HepG2 (cell line): Measurements from ENCODE around the gene NIP7. TPM values are rescaled to one million over a fixed set of nuclear protein-coding genes. Genes with fewer than 3 reads are reported as not detected.
A peak's percentile ranks its signal among the peaks of the same experiment; 100 is the strongest.

Source experiments
- CBFB ChIP-seq: sonication (generic); formaldehyde crosslinking; IDR thresholded peaks from 2 replicates; pipeline ENCODE4 v1.4.0; 2020; ENCODE audit warnings: missing genetic modification reagents
- CCAR2 ChIP-seq: fragments of 200-400 bp; formaldehyde crosslinking; optimal IDR thresholded peaks from 2 replicates; pipeline ENCODE3; 2018; ENCODE audit warnings: low read depth, mild to moderate bottlenecking, low read length, moderate library complexity
- CEBPG ChIP-seq: IDR thresholded peaks from 2 replicates; pipeline ENCODE4 v1.6.1; 2016
- EHMT2 ChIP-seq: fragments of 200-600 bp; sonication (generic); IDR thresholded peaks from 2 replicates; pipeline ENCODE4 v1.7.0; 2017; ENCODE audit warnings: antibody characterized with exemption, low read depth, low read length, borderline replicate concordance
- FOXJ3 ChIP-seq: sonication (generic); formaldehyde crosslinking; IDR thresholded peaks from 2 replicates; pipeline ENCODE4 v1.4.0; 2020; ENCODE audit warnings: missing genetic modification reagents, mild to moderate bottlenecking, borderline replicate concordance
- GTF2F1 ChIP-seq: fragments of 150-350 bp; IDR thresholded peaks from 2 replicates; pipeline ENCODE4 v1.6.1; 2014; ENCODE audit warnings: low read length
- HOXA7 ChIP-seq: sonication (generic); formaldehyde crosslinking; IDR thresholded peaks from 2 replicates; pipeline ENCODE4 v1.8.1; 2022; ENCODE audit warnings: mild to moderate bottlenecking, missing genetic modification reagents, moderate library complexity
- KAT2B ChIP-seq: fragments of 150-350 bp; IDR thresholded peaks from 2 replicates; pipeline ENCODE4 v1.6.1; 2014; ENCODE audit warnings: low read depth, low read length, borderline replicate concordance
- KLF13 ChIP-seq: sonication (generic); formaldehyde crosslinking; IDR thresholded peaks from 2 replicates; pipeline ENCODE4 v1.4.0; 2020; ENCODE audit warnings: mild to moderate bottlenecking, missing genetic modification reagents
- SP5 ChIP-seq: IDR thresholded peaks from 2 replicates; pipeline ENCODE4 v1.6.1; 2016; ENCODE audit warnings: low read depth, borderline replicate concordance
- ZFP82 ChIP-seq: sonication (generic); formaldehyde crosslinking; IDR thresholded peaks from 2 replicates; pipeline ENCODE4 v1.5.1; 2020; ENCODE audit warnings: mild to moderate bottlenecking, missing genetic modification reagents, borderline replicate concordance
- ZNF10 ChIP-seq: sonication (generic); formaldehyde crosslinking; IDR thresholded peaks from 2 replicates; pipeline ENCODE4 v1.4.0; 2020; ENCODE audit warnings: mild to moderate bottlenecking, low read depth, missing genetic modification reagents, borderline replicate concordance
- ZNF543 ChIP-seq: sonication (generic); formaldehyde crosslinking; IDR thresholded peaks from 2 replicates; pipeline ENCODE4 v1.4.0; 2020; ENCODE audit warnings: mild to moderate bottlenecking, missing genetic modification reagents
- ZNF547 ChIP-seq: sonication (generic); formaldehyde crosslinking; IDR thresholded peaks from 2 replicates; pipeline ENCODE4 v1.5.1; 2020; ENCODE audit warnings: mild to moderate bottlenecking, missing genetic modification reagents
- ZNF788 ChIP-seq: sonication (generic); formaldehyde crosslinking; IDR thresholded peaks from 2 replicates; pipeline ENCODE4 v1.5.0; 2020; ENCODE audit warnings: mild to moderate bottlenecking, missing genetic modification reagents, borderline replicate concordance
- polyA plus RNA-seq, 8 experiments: library from polyadenylated mRNA; depleted of rRNA in 3 of 8; stranded (reverse) in 7 of 8; unstranded in 1 of 8; fragments of >200 nt; fragmentation: Illumina TruSeq in 4 of 8; extraction: Trizol in 4 of 8; gene quantifications; 2 replicates each; pipeline versions ENCODE4 v1.2.1 to v1.2.3, GENCODE V29; 2011 to 2016; ENCODE audit warnings: low read depth in 4 of 8, missing spikeins in 1 of 8, mixed read lengths in 1 of 8; ENCODE audit not compliant: insufficient read depth in 1 of 8
- total RNA-seq, 5 experiments: library from RNA; depleted of rRNA; stranded (reverse); fragments of >200 nt; fragmentation: Illumina TruSeq; extraction: Trizol; gene quantifications; 2 replicates each; pipeline ENCODE4 v1.2.3, GENCODE V29; 2016; ENCODE audit warnings: low read depth in 1 of 5
- TF ChIP-seq, protein P1 (sequence below): sonication (generic); formaldehyde crosslinking; IDR thresholded peaks from 2 replicates; pipeline ENCODE4 v1.8.1; 2023; ENCODE audit warnings: missing genetic modification reagents, mild to moderate bottlenecking, borderline replicate concordance
- TF ChIP-seq, protein P2 (sequence below): IDR thresholded peaks from 2 replicates; pipeline ENCODE4 v1.6.1; 2016; ENCODE audit warnings: low read depth, borderline replicate concordance
- TF ChIP-seq, protein P3 (sequence below): IDR thresholded peaks from 2 replicates; pipeline ENCODE4 v1.6.1; 2016; ENCODE audit warnings: low read depth, control low read depth
- TF ChIP-seq, protein P4 (sequence below): IDR thresholded peaks from 2 replicates; pipeline ENCODE4 v1.6.1; 2016; ENCODE audit warnings: missing biosample characterization, missing genetic modification reagents, low read depth
- TF ChIP-seq, protein P5 (sequence below): sonication (generic); formaldehyde crosslinking; IDR thresholded peaks from 2 replicates; pipeline ENCODE4 v1.4.0; 2020; ENCODE audit warnings: missing genetic modification reagents, borderline replicate concordance
- TF ChIP-seq, protein P6 (sequence below): sonication (generic); formaldehyde crosslinking; IDR thresholded peaks from 2 replicates; pipeline ENCODE4 v1.9.0; 2021; ENCODE audit warnings: missing genetic modification reagents, borderline replicate concordance

Gene NIP7
- total and polyA plus RNA-seq, 2 of the 13 experiments (the other 11 are each of a cell fraction or from before 2014, with no cell fraction given), result 15.3 to 114 TPM

DNA sequence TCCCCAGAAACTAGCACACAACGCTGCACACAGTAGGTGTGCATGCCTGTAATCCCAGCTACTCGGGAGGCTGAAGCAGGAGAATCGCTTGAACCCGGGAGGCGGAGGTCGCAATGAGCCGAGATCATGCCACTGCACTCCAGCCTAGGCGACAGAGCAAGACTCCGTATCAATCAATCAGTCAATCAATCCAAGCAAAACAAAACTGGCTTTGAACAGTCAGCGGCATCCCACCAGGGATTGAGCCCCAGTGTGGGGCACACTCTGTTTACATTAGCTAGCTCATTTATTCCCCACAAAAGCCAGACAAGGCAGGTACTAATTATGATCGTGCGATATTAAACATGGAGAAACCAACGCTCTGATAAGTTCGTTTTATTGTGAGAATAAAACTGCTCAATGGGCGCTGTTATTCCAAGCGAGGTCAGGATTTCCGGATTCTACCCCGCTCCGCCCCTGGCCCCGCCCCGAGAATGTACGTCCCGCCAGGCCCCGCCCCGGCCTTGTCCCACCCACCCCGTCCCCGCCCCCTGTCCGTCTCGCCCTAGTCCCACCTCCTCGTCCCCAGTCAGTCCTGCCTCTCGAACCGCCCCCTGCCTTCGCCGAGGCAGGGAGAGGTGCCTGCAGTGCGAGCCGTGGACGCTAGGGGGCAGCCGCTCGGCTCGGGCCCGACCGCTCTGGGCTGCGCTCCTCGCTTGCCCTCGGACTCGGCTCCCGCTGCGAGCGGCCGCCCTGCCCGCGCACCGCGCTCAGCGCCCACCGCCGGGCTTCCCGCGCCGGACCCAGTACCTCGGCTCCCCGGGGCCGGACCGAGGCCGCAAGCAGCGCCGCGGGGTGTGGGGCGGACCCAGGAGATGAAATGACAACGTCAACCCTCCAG, 28.7 kb upstream of the NIP7 start, which contains the start of gene VPS4A (continued):
- TF ChIP-seq, protein P1, sequence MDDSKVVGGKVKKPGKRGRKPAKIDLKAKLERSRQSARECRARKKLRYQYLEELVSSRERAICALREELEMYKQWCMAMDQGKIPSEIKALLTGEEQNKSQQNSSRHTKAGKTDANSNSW (CRISPR knock-in tag), result peak; percentile 37; the same call in 1 of the 2 replicates
- 0 out of 2 replicates have a peak, but pooled peaks have one; percentile 61 for TF ChIP-seq ZNF543 (CRISPR knock-in tag)
- TF ChIP-seq, protein P2, sequence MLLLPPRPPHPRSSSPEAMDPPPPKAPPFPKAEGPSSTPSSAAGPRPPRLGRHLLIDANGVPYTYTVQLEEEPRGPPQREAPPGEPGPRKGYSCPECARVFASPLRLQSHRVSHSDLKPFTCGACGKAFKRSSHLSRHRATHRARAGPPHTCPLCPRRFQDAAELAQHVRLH (CRISPR knock-in tag), result no peak; the same call in 1 of the 2 replicates
- peak; percentile 96 for TF ChIP-seq ZNF788 (CRISPR knock-in tag)
- TF ChIP-seq HOXA7 (CRISPR knock-in tag), result no peak
- TF ChIP-seq CBFB (CRISPR knock-in tag), result peak; percentile 59; the same call in 1 of the 2 replicates
- no peak for TF ChIP-seq KLF13 (CRISPR knock-in tag)
- TF ChIP-seq GTF2F1, result no peak
- TF ChIP-seq CEBPG, result peak; percentile 29
- peak; percentile 79 for TF ChIP-seq ZNF547
- TF ChIP-seq KAT2B, result no peak
- TF ChIP-seq, protein P3, sequence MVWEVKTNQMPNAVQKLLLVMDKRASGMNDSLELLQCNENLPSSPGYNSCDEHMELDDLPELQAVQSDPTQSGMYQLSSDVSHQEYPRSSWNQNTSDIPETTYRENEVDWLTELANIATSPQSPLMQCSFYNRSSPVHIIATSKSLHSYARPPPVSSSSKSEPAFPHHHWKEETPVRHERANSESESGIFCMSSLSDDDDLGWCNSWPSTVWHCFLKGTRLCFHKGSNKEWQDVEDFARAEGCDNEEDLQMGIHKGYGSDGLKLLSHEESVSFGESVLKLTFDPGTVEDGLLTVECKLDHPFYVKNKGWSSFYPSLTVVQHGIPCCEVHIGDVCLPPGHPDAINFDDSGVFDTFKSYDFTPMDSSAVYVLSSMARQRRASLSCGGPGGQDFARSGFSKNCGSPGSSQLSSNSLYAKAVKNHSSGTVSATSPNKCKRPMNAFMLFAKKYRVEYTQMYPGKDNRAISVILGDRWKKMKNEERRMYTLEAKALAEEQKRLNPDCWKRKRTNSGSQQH (CRISPR knock-in tag), result peak; percentile 92
- no peak for TF ChIP-seq EHMT2
- TF ChIP-seq FOXJ3, result no peak
- TF ChIP-seq ZNF10 (CRISPR knock-in tag), result no peak
- peak; percentile 24; the same call in 1 of the 2 replicates for TF ChIP-seq SP5 (CRISPR knock-in tag)
- TF ChIP-seq ZFP82, result peak; percentile 91; the same call in 1 of the 2 replicates
- TF ChIP-seq, protein P4, sequence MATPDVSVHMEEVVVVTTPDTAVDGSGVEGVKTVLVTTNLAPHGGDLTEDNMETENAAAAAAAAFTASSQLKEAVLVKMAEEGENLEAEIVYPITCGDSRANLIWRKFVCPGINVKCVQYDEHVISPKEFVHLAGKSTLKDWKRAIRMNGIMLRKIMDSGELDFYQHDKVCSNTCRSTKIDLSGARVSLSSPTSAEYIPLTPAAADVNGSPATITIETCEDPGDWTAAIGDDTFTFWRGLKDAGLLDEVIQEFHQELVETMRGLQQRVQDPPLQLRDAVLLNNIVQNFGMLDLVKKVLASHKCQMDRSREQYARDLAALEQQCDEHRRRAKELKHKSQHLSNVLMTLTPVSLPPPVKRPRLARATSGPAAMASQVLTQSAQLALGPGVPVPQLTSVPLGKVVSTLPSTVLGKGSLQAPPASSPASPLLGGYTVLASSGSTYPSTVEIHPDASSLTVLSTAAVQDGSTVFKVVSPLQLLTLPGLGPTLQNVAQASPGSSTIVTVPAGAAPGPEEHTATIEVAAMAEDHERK (CRISPR knock-in tag), result no peak
- TF ChIP-seq, protein P5, sequence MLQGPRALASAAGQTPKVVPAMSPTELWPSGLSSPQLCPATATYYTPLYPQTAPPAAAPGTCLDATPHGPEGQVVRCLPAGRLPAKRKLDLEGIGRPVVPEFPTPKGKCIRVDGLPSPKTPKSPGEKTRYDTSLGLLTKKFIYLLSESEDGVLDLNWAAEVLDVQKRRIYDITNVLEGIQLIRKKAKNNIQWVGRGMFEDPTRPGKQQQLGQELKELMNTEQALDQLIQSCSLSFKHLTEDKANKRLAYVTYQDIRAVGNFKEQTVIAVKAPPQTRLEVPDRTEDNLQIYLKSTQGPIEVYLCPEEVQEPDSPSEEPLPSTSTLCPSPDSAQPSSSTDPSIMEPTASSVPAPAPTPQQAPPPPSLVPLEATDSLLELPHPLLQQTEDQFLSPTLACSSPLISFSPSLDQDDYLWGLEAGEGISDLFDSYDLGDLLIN (CRISPR knock-in tag), result no peak
- no peak for TF ChIP-seq CCAR2
- TF ChIP-seq, protein P6, sequence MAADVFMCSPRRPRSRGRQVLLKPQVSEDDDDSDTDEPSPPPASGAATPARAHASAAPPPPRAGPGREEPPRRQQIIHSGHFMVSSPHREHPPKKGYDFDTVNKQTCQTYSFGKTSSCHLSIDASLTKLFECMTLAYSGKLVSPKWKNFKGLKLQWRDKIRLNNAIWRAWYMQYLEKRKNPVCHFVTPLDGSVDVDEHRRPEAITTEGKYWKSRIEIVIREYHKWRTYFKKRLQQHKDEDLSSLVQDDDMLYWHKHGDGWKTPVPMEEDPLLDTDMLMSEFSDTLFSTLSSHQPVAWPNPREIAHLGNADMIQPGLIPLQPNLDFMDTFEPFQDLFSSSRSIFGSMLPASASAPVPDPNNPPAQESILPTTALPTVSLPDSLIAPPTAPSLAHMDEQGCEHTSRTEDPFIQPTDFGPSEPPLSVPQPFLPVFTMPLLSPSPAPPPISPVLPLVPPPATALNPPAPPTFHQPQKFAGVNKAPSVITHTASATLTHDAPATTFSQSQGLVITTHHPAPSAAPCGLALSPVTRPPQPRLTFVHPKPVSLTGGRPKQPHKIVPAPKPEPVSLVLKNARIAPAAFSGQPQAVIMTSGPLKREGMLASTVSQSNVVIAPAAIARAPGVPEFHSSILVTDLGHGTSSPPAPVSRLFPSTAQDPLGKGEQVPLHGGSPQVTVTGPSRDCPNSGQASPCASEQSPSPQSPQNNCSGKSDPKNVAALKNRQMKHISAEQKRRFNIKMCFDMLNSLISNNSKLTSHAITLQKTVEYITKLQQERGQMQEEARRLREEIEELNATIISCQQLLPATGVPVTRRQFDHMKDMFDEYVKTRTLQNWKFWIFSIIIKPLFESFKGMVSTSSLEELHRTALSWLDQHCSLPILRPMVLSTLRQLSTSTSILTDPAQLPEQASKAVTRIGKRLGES, result no peak
